A204.1 (cell line): Measurements from ENCODE around the gene PARD3B.

Source experiments
- FAIRE-seq: peaks from 2 replicates; lab custom pipeline; 2012; peaks lifted over from hg19 to GRCh38; lab: Jason Lieb, UNC

PARD3B gene

GRCh38 chr2:204958371-204958770 lies 413.1 kb downstream of the PARD3B start:
- no peak for FAIRE-seq

- FAIRE-seq = no peak
These were observed 419.1 kb downstream of the PARD3B start for GRCh38 chr2:204964414-204964813.

- no peak for FAIRE-seq
These were observed 421.0 kb downstream of the PARD3B start for GRCh38 chr2:204966245-204966644.

GRCh38 chr2:204967199-204967960 lies 422.1 kb downstream of the PARD3B start:
- no peak for FAIRE-seq

- FAIRE-seq = no peak
These were observed 426.1 kb downstream of the PARD3B start for GRCh38 chr2:204971206-204971907.

- FAIRE-seq = peak; percentile 37
These were observed 426.9 kb downstream of the PARD3B start for GRCh38 chr2:204972161-204972560.

GRCh38 chr2:204972606-204973336 lies 427.5 kb downstream of the PARD3B start:
- no peak for FAIRE-seq

GRCh38 chr2:204973616-204974015 lies 428.3 kb downstream of the PARD3B start:
- FAIRE-seq = no peak

- FAIRE-seq = no peak
These were observed 429.2 kb downstream of the PARD3B start for GRCh38 chr2:204974487-204974886.

- FAIRE-seq = no peak
These were observed 432.6 kb downstream of the PARD3B start for GRCh38 chr2:204977914-204978313.

- FAIRE-seq = no peak
These were observed 437.0 kb downstream of the PARD3B start for GRCh38 chr2:204982303-204982702.

GRCh38 chr2:204984518-204984917 lies 439.2 kb downstream of the PARD3B start:
- FAIRE-seq = no peak

- FAIRE-seq = no peak
These were observed 441.4 kb downstream of the PARD3B start for GRCh38 chr2:204986641-204987040.

GRCh38 chr2:204988836-204989235 lies 443.6 kb downstream of the PARD3B start:
- FAIRE-seq = no peak

GRCh38 chr2:204989877-204990276 lies 444.6 kb downstream of the PARD3B start:
- FAIRE-seq = no peak

GRCh38 chr2:205001300-205001966 lies 456.2 kb downstream of the PARD3B start:
- no peak for FAIRE-seq

GRCh38 chr2:205002390-205002789 lies 457.1 kb downstream of the PARD3B start:
- FAIRE-seq = no peak

GRCh38 chr2:205003288-205003687 lies 458.0 kb downstream of the PARD3B start:
- FAIRE-seq = no peak

- FAIRE-seq = no peak
These were observed 464.9 kb downstream of the PARD3B start for GRCh38 chr2:205010196-205010595.

GRCh38 chr2:205011031-205011430 lies 465.8 kb downstream of the PARD3B start:
- FAIRE-seq = no peak

- no peak for FAIRE-seq
These were observed 467.7 kb downstream of the PARD3B start for GRCh38 chr2:205012961-205013360.

- no peak for FAIRE-seq
These were observed 468.3 kb downstream of the PARD3B start for GRCh38 chr2:205013586-205013985.

GRCh38 chr2:205014201-205014600 lies 468.9 kb downstream of the PARD3B start:
- no peak for FAIRE-seq
